Measurements from ENCODE around the gene ADAMTS2. TPM values are rescaled to one million over a fixed set of nuclear protein-coding genes. Genes with fewer than 3 reads are reported as not detected.

ADAMTS2 gene
- total and polyA plus RNA-seq, 2 donors (not counting 3 experiments of a cell fraction or from before 2014, with no cell fraction given) = not detected

DNA sequence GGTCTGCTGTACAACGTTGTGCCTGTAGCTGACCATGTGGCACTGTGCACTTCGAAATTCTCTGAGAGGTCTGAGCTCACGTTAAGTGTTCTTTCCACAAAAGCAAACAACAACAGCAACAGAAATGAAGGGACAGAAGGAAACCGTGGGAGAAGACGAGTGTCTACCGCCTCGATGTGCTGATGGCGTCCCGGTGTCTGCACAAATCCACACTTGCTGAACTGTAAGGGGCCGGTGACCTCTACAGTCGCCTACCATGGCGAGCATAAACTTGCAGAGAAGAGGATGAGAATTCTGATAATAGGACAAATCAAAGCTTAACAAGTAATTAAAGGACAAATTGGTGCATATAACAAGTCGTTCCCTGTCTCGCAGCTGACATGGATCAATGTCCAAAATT, 114.0 kb downstream of the ADAMTS2 start:
- intact Hi-C loops (cut with micrococcal nuclease) = no loop called here
- FAIRE-seq (no peak), DNase-seq (ENCODE audit: low read depth, low spot score) (no peak)
- Histone ChIP-seq H3K4me2 (ENCODE audit: insufficient read depth, low read length) (no peak overlapping the region), H4K20me1 (replicated peaks; ENCODE audit: control insufficient read depth, extremely low read depth, insufficient read depth, low read length) (no peaks in the 10 kb centered on the region), H3K9me3 (replicated peaks; ENCODE audit: control insufficient read depth, insufficient read depth, low read length) (peaks cover 5% of the 10 kb centered on the region), H3K4me1 (ENCODE audit: control insufficient read depth, extremely low read depth, insufficient read depth, low read length) (no peaks in the 10 kb centered on the region), H3K4me3 (replicated peaks in 1 of 3; ENCODE audit: insufficient read depth in 1 of 3, low read depth in 1 of 3, low read length in 3 of 3) (no peak overlapping the region), H3K9ac (replicated peaks; ENCODE audit: extremely low read depth, insufficient read depth, low read length) (no peak overlapping the region), H3K27ac (ENCODE audit: insufficient read depth, low read depth, low read length) (no peak overlapping the region), H3K9me1 (replicated peaks; ENCODE audit: control insufficient read depth, extremely low read depth, insufficient read depth, low read length) (no peaks in the 10 kb centered on the region), H2AFZ (ENCODE audit: low read depth, low read length) (no peak overlapping the region), H3K36me3 (ENCODE audit: control insufficient read depth in 2 of 2, extremely low read depth in 1 of 2, insufficient read depth in 2 of 2, low read length in 2 of 2) (no peaks in the 10 kb centered on the region), H3K27me3 (ENCODE audit: control insufficient read depth in 2 of 2, insufficient read depth in 2 of 2, low read length in 2 of 2) (no peaks in the 10 kb centered on the region), H3K79me2 (ENCODE audit: control insufficient read depth, insufficient read depth, low read length) (no peaks in the 10 kb centered on the region)
- no peak for TF ChIP-seq GATA2 (IDR thresholded peaks at IDR 0.05; ENCODE audit: insufficient read depth, insufficient read length, low read depth, low read length)
- no peak for TF ChIP-seq FOS (IDR thresholded peaks at IDR 0.05; ENCODE audit: borderline replicate concordance, insufficient read depth, low read length)
- no peak for TF ChIP-seq MYC (IDR thresholded peaks at IDR 0.05; ENCODE audit: low read depth, low read length)
- TF ChIP-seq EZH2 (IDR thresholded peaks at IDR 0.05; ENCODE audit: borderline replicate concordance, low read depth, low read length, severe bottlenecking) = no peak
- TF ChIP-seq JUN (IDR thresholded peaks at IDR 0.05; ENCODE audit: borderline replicate concordance, insufficient read depth, insufficient read length, low read depth) = no peak
- no peak for TF ChIP-seq MAX (IDR thresholded peaks at IDR 0.05; ENCODE audit: insufficient read depth, insufficient read length)
- POLR2A ChIA-PET = no interaction called here
- dilution Hi-C loops (cut with MboI; ENCODE audit: extremely low pct_ligation_motif_present, low sequenced_read_pairs) = no loop called here
- CTCF ChIA-PET = no interaction called here
- BruUV-seq (replicated peaks) = no TSS peak

DNA sequence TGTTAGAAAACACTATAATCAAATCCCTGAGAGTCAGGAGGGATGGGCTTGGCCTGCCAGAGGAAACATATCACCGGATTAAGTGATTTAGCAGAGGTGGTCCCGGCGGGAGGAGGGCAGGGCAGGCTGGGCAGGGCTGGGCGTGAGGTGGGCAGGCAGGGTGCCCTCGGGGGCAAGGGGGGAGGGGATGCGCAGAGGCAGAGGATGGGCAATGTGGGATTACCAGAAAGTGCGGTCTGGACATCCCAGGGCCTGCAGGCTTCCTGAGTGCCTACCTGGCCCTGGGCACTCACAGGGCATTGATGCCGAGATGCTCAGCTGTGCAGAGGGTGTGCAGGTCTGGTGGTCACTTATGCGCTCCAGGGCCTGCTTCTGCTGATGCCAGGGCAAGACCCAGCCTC, 115.2 kb downstream of the ADAMTS2 start:
- Histone ChIP-seq H3K36me3 (ENCODE audit: control insufficient read depth in 2 of 2, extremely low read depth in 1 of 2, insufficient read depth in 2 of 2, low read length in 2 of 2) (no peaks in the 10 kb centered on the region), H3K4me3 (replicated peaks in 1 of 3; ENCODE audit: insufficient read depth in 1 of 3, low read depth in 1 of 3, low read length in 3 of 3) (no peak overlapping the region), H4K20me1 (replicated peaks; ENCODE audit: control insufficient read depth, extremely low read depth, insufficient read depth, low read length) (no peaks in the 10 kb centered on the region), H3K9me1 (replicated peaks; ENCODE audit: control insufficient read depth, extremely low read depth, insufficient read depth, low read length) (no peaks in the 10 kb centered on the region), H3K27ac (ENCODE audit: insufficient read depth, low read depth, low read length) (no peak overlapping the region), H3K4me1 (ENCODE audit: control insufficient read depth, extremely low read depth, insufficient read depth, low read length) (no peaks in the 10 kb centered on the region), H3K9ac (replicated peaks; ENCODE audit: extremely low read depth, insufficient read depth, low read length) (no peak overlapping the region), H3K27me3 (ENCODE audit: control insufficient read depth in 2 of 2, insufficient read depth in 2 of 2, low read length in 2 of 2) (no peaks in the 10 kb centered on the region), H2AFZ (ENCODE audit: low read depth, low read length) (no peak overlapping the region), H3K79me2 (ENCODE audit: control insufficient read depth, insufficient read depth, low read length) (no peaks in the 10 kb centered on the region), H3K4me2 (ENCODE audit: insufficient read depth, low read length) (no peak overlapping the region), H3K9me3 (replicated peaks; ENCODE audit: control insufficient read depth, insufficient read depth, low read length) (peaks cover 4% of the 10 kb centered on the region)
- FAIRE-seq (no peak), DNase-seq (ENCODE audit: low read depth, low spot score) (no peak)
- dilution Hi-C loops (cut with MboI; ENCODE audit: extremely low pct_ligation_motif_present, low sequenced_read_pairs) (no loop called here), intact Hi-C loops (cut with micrococcal nuclease) (no loop called here)
- POLR2A ChIA-PET = no interaction called here
- BruUV-seq (replicated peaks) = no TSS peak
- no peak for TF ChIP-seq FOS (IDR thresholded peaks at IDR 0.05; ENCODE audit: borderline replicate concordance, insufficient read depth, low read length)
- no peak for TF ChIP-seq POLR2A (IDR thresholded peaks at IDR 0.05; ENCODE audit: low read depth, low read length)
- TF ChIP-seq EZH2 (IDR thresholded peaks at IDR 0.05; ENCODE audit: borderline replicate concordance, low read depth, low read length, severe bottlenecking) = no peak
- no peak for TF ChIP-seq MYC (IDR thresholded peaks at IDR 0.05; ENCODE audit: low read depth, low read length)
- no peak for TF ChIP-seq JUN (IDR thresholded peaks at IDR 0.05; ENCODE audit: borderline replicate concordance, insufficient read depth, insufficient read length, low read depth)
- TF ChIP-seq MAX (IDR thresholded peaks at IDR 0.05; ENCODE audit: insufficient read depth, insufficient read length) = no peak
- TF ChIP-seq POLR2AphosphoS5 (IDR thresholded peaks at IDR 0.05; ENCODE audit: insufficient read depth, low read depth, low read length) = no peak
- TF ChIP-seq CTCF (IDR thresholded peaks at IDR 0.05; ENCODE audit: extremely low read depth in 1 of 2, insufficient read depth in 1 of 2, low read depth in 1 of 2, low read length in 2 of 2) = no peak
- TF ChIP-seq GATA2 (IDR thresholded peaks at IDR 0.05; ENCODE audit: insufficient read depth, insufficient read length, low read depth, low read length) = no peak
- CTCF ChIA-PET = no interaction called here
